SU-DHL-6 (cell line): ENCODE results near the gene ZNF462.

Source experiments
- H2AFZ ChIP-seq: fragments of 200-600 bp; sonication (generic); 2 replicates; pipeline ENCODE4 v1.6.1; 2014; ENCODE audit warnings: low read depth, mild to moderate bottlenecking, moderate library complexity, mixed read lengths, antibody characterized with exemption, low read length; ENCODE audit not compliant: severe bottlenecking
- H3F3A ChIP-seq: fragments of 200-600 bp; shearing (Covaris generic); 2 replicates; pipeline ENCODE4 v1.6.0; 2016; ENCODE audit warnings: antibody characterized with exemption, mild to moderate bottlenecking; ENCODE audit not compliant: insufficient read depth
- H3K27ac ChIP-seq: fragments of 200-600 bp; sonication (generic); 2 replicates; pipeline ENCODE4 v1.5.1; 2016; ENCODE audit warnings: low read depth, mild to moderate bottlenecking, low read length, moderate library complexity, mixed read lengths
- H3K27me3 ChIP-seq: fragments of 200-600 bp; sonication (generic), shearing (Covaris generic); 2 replicates; pipeline ENCODE4 v1.6.0; 2014; ENCODE audit warnings: mild to moderate bottlenecking, low read length
- H3K36me3 ChIP-seq: fragments of 200-600 bp; sonication (generic); 2 replicates; pipeline ENCODE4 v1.6.1; 2014; ENCODE audit warnings: mild to moderate bottlenecking, low read length, mixed read lengths
- H3K4me2 ChIP-seq: fragments of 300-600, 200-600 bp; shearing (Covaris generic), sonication (generic); 2 replicates; pipeline ENCODE4 v1.6.0; 2014; ENCODE audit warnings: low read length, low read depth, mild to moderate bottlenecking; ENCODE audit not compliant: poor library complexity, severe bottlenecking
- H3K4me3 ChIP-seq: fragments of 200-600 bp; sonication (generic); 2 replicates; pipeline ENCODE4 v1.5.1; 2014; ENCODE audit warnings: antibody characterized with exemption, low read length, mild to moderate bottlenecking, mixed read lengths; ENCODE audit not compliant: insufficient read depth, poor library complexity, severe bottlenecking
- H3K79me2 ChIP-seq: fragments of 200-600 bp; sonication (generic); 2 replicates; pipeline ENCODE4 v1.6.1; 2014; ENCODE audit warnings: mild to moderate bottlenecking, low read length, moderate library complexity; ENCODE audit not compliant: insufficient read depth
- H3K9ac ChIP-seq: fragments of 200-600 bp; sonication (generic); 2 replicates; pipeline ENCODE4 v1.7.0; 2014; ENCODE audit warnings: mild to moderate bottlenecking, low read length
- H3K9me2 ChIP-seq: fragments of 200-600 bp; sonication (generic); replicated peaks from 2 replicates; pipeline ENCODE4 v1.6.1; 2014; ENCODE audit warnings: low read length; ENCODE audit not compliant: insufficient read depth
- H3K9me3 ChIP-seq: fragments of 200-600 bp; sonication (generic); 2 replicates; pipeline ENCODE4 v1.6.1; 2014; ENCODE audit warnings: low read length, mixed read lengths; ENCODE audit not compliant: insufficient read depth
- H4K20me1 ChIP-seq: fragments of 200-600 bp; sonication (generic); 2 replicates; pipeline ENCODE4 v1.6.1; 2014; ENCODE audit warnings: low read depth, mild to moderate bottlenecking, antibody characterized with exemption, low read length, moderate library complexity, mixed read lengths
- EZH2phosphoT487 ChIP-seq: fragments of 200-600 bp; sonication (generic), shearing (Covaris generic); conservative IDR thresholded peaks from 2 replicates; pipeline ENCODE4 v1.6.1; 2018; ENCODE audit warnings: mild to moderate bottlenecking, antibody characterized with exemption, low read length, moderate library complexity, mixed read lengths
- TF ChIP-seq, protein P1 (sequence below): fragments of 200-600 bp; sonication (generic); IDR thresholded peaks from one replicate; pipeline ENCODE4 v1.5.1; 2017; ENCODE audit warnings: antibody characterized with exemption, mild to moderate bottlenecking, low read length, moderate library complexity; ENCODE audit not compliant: insufficient read depth, poor library complexity, severe bottlenecking

Gene ZNF462

DNA sequence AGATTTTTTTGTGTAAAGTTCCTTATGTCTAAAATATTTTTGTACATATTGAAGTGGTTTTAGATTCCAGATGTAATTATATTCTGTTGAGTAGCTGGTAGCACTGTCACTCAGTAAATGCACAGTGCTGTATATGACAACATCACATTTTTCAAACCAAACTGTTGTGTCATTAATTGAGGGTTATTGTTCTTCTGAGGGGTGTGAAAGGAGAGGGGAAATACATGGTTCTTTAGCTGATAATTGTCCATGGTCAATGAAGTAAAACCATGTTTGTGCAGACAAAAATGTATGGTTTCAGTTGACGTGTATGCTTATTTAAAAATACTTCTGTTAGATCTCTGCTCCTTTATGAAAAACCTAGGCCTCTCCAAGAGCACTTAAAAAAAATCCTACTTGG is 3.3 kb downstream of the ZNF462 start:
- Histone ChIP-seq H3K4me2 (no peak overlapping the region), H4K20me1 (no peaks in the 10 kb centered on the region), H3F3A (no peaks in the 10 kb centered on the region), H3K27me3 (no peaks in the 10 kb centered on the region), H3K79me2 (no peaks in the 10 kb centered on the region), H2AFZ (no peak overlapping the region), H3K9me2 (no peaks in the 10 kb centered on the region), H3K4me3 (no peak overlapping the region), H3K27ac (no peak overlapping the region), H3K9ac (no peak overlapping the region), H3K9me3 (no peaks in the 10 kb centered on the region), H3K36me3 (no peaks in the 10 kb centered on the region)
- TF ChIP-seq, protein P1, sequence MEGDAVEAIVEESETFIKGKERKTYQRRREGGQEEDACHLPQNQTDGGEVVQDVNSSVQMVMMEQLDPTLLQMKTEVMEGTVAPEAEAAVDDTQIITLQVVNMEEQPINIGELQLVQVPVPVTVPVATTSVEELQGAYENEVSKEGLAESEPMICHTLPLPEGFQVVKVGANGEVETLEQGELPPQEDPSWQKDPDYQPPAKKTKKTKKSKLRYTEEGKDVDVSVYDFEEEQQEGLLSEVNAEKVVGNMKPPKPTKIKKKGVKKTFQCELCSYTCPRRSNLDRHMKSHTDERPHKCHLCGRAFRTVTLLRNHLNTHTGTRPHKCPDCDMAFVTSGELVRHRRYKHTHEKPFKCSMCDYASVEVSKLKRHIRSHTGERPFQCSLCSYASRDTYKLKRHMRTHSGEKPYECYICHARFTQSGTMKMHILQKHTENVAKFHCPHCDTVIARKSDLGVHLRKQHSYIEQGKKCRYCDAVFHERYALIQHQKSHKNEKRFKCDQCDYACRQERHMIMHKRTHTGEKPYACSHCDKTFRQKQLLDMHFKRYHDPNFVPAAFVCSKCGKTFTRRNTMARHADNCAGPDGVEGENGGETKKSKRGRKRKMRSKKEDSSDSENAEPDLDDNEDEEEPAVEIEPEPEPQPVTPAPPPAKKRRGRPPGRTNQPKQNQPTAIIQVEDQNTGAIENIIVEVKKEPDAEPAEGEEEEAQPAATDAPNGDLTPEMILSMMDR, result no peak
- TF ChIP-seq EZH2phosphoT487, result no peak

DNA sequence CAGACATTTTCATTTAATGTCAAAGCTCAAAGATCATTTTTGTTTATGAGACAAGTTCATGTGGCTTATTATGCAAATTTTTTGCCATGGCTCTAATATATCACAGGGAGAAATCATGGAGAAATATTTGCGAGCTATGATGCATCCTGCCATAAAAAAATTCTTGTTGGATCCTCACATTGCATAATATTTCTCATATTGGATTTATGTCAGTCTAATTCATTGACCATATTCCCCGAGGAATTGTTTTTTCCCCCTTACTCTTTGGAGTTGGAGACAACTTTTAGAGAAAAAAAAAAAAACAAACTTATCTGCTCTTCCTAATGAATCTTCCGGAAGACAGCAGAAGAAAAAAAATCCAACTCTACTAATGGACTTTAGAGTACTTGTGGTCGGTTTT is 4.3 kb downstream of the ZNF462 start:
- Histone ChIP-seq H3K9me2 (no peaks in the 10 kb centered on the region), H3K9me3 (no peaks in the 10 kb centered on the region), H3K36me3 (no peaks in the 10 kb centered on the region), H3K9ac (no peak overlapping the region), H3K27me3 (no peaks in the 10 kb centered on the region), H3K27ac (no peak overlapping the region), H3K4me2 (no peak overlapping the region), H4K20me1 (no peaks in the 10 kb centered on the region), H3K79me2 (no peaks in the 10 kb centered on the region), H3F3A (no peaks in the 10 kb centered on the region), H3K4me3 (no peak overlapping the region), H2AFZ (no peak overlapping the region)
- TF ChIP-seq, protein P1, result no peak
- TF ChIP-seq EZH2phosphoT487, result no peak

- Histone ChIP-seq H3K36me3 (no peaks in the 10 kb centered on the region), H2AFZ (no peak overlapping the region), H3K4me3 (no peak overlapping the region), H3K27ac (no peak overlapping the region), H3K79me2 (no peaks in the 10 kb centered on the region), H3K4me2 (no peak overlapping the region), H3K9me2 (no peaks in the 10 kb centered on the region), H3K9ac (no peak overlapping the region), H3F3A (no peaks in the 10 kb centered on the region), H4K20me1 (no peaks in the 10 kb centered on the region), H3K9me3 (no peaks in the 10 kb centered on the region), H3K27me3 (no peaks in the 10 kb centered on the region)
- TF ChIP-seq, protein P1, result no peak
- no peak for TF ChIP-seq EZH2phosphoT487
Observed at GRCh38 chr9:106868087-106868486, 5.1 kb downstream of the ZNF462 start.
